ENCODE data around the gene PTPRD.

Gene PTPRD

GRCh38 chr9:8599937-8600336 is 2012.9 kb downstream of the PTPRD start:
- no peak for DNase-seq

GRCh38 chr9:8589476-8589875 is 2023.3 kb downstream of the PTPRD start:
- no peak for DNase-seq

DNA sequence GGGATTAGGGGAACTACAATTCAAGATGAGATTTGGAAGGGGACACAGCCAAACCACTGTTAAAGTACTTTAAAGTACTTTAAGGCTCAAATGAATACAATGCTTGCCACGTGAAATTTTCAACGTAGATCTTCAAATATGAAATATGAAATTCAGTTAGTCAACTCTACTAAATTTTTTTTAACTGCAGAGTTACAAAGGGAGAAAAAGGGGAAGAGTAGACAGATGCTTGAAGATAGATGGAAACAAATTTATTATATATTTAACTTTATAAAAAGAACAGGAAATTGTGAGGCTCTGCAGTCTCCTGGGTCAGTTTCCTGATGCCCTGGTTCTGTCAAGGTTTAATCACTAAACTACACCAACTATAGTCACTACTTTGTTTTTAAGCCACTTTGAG is 2027.8 kb downstream of the PTPRD start:
- DNase-seq, result no peak

DNA sequence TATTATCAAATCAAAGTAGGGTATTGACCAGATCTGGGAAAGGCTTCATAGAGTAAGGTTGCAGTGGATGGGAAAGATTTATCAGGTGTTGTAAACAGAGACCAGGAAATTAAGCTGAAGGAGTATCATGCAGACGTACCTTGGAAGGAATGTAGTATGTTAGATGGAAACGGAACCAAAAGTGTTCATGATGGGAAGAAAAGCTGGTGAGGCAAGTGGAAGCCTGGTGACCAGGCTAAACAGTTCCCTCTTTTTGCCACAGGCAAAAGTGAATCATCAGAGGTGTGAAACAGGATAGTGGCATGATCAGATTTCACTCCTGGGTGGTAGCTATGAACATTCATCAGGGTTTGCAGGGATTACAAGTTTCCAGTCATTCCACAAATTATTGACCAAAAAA is 2033.1 kb downstream of the PTPRD start:
- DNase-seq, result no peak

- no peak for DNase-seq
Measured at GRCh38 chr9:8576741-8577140, 2036.1 kb downstream of the PTPRD start.

- no peak for DNase-seq
Measured at GRCh38 chr9:8574846-8575245, 2038.0 kb downstream of the PTPRD start.

DNA sequence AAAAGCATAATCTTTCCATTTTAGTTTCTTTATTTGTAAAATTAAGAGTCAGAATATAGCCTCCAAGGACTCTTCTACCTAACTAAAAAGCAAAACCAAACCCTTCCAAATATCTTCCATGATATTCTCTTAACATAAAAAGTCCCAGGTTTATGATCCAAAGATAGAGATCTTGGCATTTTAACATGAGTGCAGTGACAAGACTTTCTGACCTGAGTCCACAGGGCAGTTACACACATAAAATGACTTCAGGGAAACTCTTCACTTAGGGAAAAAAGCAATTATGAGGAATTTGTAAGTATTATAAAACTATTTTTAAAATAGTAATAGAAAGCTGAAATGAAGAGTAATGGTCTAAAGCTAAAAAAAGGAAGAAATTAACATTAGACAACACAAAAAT is 2040.6 kb downstream of the PTPRD start:
- no peak for DNase-seq

GRCh38 chr9:8571643-8572042 is 2041.2 kb downstream of the PTPRD start:
- DNase-seq, result no peak

GRCh38 chr9:8570776-8571175 is 2042.0 kb downstream of the PTPRD start:
- no peak for DNase-seq

DNA sequence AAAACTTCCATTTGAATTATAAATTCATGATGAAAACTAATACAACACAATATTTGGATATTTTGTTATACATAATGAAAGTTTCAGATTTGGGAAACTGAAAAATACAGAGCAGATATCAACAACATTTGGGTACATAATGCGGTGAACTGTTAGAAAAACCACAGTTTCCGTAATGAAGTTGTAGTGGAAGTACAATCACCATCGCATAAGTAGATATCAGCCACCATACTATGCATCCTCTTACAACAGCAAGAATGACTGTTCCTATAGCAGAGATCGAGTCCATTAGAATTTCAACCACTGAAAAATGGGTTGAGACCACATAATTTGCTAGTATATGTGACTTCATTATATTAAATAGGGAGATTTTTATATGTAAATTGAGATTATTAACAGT is 2043.0 kb downstream of the PTPRD start:
- DNase-seq, result no peak

- no peak for DNase-seq
Measured at GRCh38 chr9:8567963-8568579, 2044.7 kb downstream of the PTPRD start.

DNA sequence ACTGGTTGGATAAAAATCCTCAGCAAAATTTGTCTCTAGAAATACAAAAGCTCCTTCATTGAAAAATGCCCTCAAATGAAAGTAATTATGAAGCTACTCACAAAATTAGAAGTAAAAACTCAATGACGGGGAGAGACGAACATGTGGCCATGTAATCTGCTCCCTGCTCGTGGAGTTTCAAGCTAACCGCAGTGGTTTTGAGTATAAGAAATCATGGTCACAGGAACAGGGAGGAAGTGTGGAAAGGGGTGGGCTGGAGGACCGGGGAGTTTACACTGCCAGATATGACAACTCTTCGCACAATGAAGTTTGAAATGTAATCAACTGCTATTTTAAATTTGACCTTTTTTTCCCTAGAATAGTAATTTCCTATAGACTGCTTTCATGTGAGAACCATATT is 2047.8 kb downstream of the PTPRD start:
- no peak for DNase-seq

GRCh38 chr9:8560560-8561525 is 2052.0 kb downstream of the PTPRD start:
- no peak for DNase-seq

DNA sequence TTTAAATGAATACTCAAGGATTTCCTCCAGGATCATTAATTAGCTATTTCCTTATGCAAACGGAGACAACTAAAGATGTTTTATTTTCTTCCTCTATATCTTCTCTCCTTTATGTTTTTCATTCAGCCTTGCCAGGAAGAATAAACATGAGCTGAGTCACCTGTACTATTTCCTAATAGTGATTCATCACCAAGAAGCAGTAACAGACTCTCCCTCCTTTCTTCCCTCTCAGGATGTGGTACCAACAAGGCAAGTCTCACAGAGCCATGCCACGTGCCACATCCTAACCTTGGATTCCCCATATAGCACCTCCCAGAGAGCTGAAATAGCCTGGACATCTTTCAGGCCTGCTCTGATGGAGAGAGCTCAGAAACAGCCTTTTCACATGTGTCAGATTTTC is 2054.6 kb downstream of the PTPRD start:
- DNase-seq, result no peak

GRCh38 chr9:8555762-8556500 is 2056.9 kb downstream of the PTPRD start:
- no peak for DNase-seq

DNA sequence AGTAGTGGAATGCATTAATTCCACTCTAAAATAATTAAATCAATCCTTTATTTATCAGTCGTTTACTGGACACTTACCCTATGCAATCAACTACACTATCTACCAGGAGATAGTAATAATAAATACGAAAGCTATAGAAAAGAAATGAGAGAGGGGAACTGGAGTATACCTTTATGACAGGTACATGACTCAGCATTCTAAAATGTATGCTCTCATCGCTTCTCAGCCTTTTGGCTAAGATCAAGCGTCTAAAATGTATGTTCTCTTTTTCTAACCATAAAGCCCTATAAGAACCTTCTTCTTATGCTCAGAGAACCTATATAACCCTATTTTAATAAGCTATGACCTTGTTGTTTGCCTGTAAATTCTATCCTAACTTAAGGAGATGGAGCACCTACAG is 2059.4 kb downstream of the PTPRD start:
- DNase-seq, result no peak

GRCh38 chr9:8552732-8553131 is 2060.1 kb downstream of the PTPRD start:
- DNase-seq, result no peak

GRCh38 chr9:8549214-8549613 is 2063.6 kb downstream of the PTPRD start:
- DNase-seq, result no peak

DNA sequence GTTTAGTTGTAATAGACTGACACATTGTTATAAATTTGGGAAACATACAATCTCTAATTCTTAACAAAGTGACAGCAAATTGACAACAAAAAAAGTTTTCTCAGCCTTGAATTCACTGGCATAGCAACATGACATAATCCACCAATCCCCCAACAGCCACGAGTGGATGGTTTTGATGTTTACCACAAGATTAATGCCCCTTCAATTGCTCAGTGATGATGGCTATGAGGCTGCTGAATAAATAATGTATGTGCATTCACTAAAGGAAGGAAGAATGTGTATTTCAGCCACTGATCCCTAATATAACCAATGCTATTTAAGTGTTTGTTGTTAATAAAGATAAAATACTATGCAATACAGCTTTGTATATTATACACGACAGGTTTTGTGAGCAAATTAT is 2069.6 kb downstream of the PTPRD start:
- no peak for DNase-seq

- no peak for DNase-seq
Measured at GRCh38 chr9:8542537-8542936, 2070.3 kb downstream of the PTPRD start.

DNA sequence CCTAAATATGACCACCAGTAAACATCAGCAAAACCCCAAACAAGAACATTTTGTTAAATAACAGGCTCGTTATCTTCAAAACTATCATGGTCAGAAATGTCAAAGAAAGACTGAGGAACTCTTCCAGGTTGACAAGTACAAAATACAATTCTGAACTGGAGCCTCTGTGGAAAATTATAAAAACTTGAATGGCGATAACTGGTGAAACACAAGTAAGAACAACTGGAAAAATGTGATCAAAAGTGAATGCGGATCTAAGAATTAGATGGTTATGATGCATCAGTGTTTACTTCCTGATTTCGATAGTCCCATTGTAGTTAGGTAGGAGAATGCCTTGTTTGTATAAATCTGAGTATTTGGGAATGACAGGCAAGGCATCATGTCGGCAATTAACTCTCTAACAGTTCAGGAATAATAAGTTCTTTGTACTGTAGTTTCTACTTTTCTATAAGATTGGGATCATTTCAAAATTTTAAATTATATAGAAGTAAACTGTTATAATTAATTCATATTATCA is 2073.1 kb downstream of the PTPRD start:
- no peak for DNase-seq

DNA sequence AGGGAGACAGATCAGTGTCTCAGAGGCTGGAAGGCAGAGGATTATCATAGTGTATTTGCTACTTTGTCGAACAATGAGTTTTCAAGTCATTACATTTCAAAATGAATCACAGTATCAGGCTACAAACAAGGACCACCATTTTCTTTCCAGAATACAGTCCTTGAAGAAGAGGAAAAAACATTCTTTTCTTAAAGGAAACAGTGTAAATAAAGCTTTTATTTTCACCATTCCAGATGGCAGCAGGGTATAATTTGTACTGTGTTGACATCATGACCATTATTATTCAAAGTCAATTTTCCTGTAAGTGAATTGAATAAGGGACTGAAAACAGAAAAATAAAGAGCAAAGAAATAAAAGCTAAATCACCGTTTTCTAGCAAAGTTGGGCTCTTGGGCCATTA is 2076.0 kb downstream of the PTPRD start:
- no peak for DNase-seq

- DNase-seq, result no peak
Measured at GRCh38 chr9:8534828-8535227, 2078.0 kb downstream of the PTPRD start.

- no peak for DNase-seq
Measured at GRCh38 chr9:8533681-8534080, 2079.1 kb downstream of the PTPRD start.
